Upper lobe of left lung (tissue), 6 donors: Measurements from ENCODE around the gene DOCK11. TPM values are rescaled to one million over a fixed set of nuclear protein-coding genes. Genes with fewer than 3 reads are reported as not detected.

ENCODE experiments used
- ATAC-seq, 2 donors: fragments of 200-7000 bp; cut with Tn5 transposase; one replicate each; pipeline ENCODE4 v1.9.1; 2022; ENCODE audit warnings: mild to moderate bottlenecking in 2 of 2, moderate library complexity in 2 of 2; ENCODE audit not compliant: low FRiP score in 2 of 2
- DNase-seq, 2 donors: peaks; one replicate each; pipeline ENCODE4 v3.0.0-alpha.2; 2019 to 2020
- H3K27ac ChIP-seq, 4 donors: fragments of 200-600 bp; sonication (generic); one replicate each; pipeline ENCODE4 v1.5.1; 2016 to 2019
- H3K27me3 ChIP-seq, 4 donors: fragments of 200-600 bp; sonication (generic); one replicate each; pipeline ENCODE4 v1.5.1; 2017 to 2019
- H3K36me3 ChIP-seq, 4 donors: fragments of 200-600 bp; sonication (generic); one replicate each; pipeline ENCODE4 v1.5.1; 2016 to 2019
- H3K4me1 ChIP-seq, 4 donors: fragments of 200-600 bp; sonication (generic); one replicate each; pipeline ENCODE4 v1.5.1; 2018 to 2019
- H3K4me3 ChIP-seq, 4 donors: fragments of 200-600 bp; sonication (generic); one replicate each; pipeline ENCODE4 v1.5.1; 2017 to 2019; ENCODE audit warnings: mild to moderate bottlenecking in 2 of 4, moderate library complexity in 1 of 4
- H3K9me3 ChIP-seq, 4 donors: fragments of 200-600 bp; sonication (generic); one replicate each; pipeline ENCODE4 v1.5.1; 2018 to 2019
- CTCF ChIP-seq, 6 experiments: fragments of 450-650 bp in 4 of 6; fragments of 200-600 bp in 2 of 6; sonication (generic) in 2 of 6; IDR thresholded peaks; one replicate each; pipeline ENCODE4 v1.5.1; 2016 to 2019; ENCODE audit warnings: antibody characterized with exemption in 6 of 6
- EP300 ChIP-seq, 4 donors: sonication (generic); formaldehyde crosslinking; IDR thresholded peaks; one replicate each; pipeline ENCODE4 v1.5.1; 2017; ENCODE audit warnings: antibody characterized with exemption in 4 of 4, control low read depth in 2 of 4
- POLR2A ChIP-seq, 4 donors: fragments of 450-650 bp; IDR thresholded peaks; one replicate each; pipeline ENCODE4 v1.5.1; 2016 to 2017; ENCODE audit warnings: antibody characterized with exemption in 4 of 4, mild to moderate bottlenecking in 2 of 4
- POLR2AphosphoS5 ChIP-seq, 2 donors: sonication (generic); formaldehyde crosslinking; IDR thresholded peaks; one replicate each; pipeline ENCODE4 v1.5.1; 2017; ENCODE audit warnings: antibody characterized with exemption in 2 of 2
- WGBS, 2 donors: methylation state at CpG; one replicate each; pipeline ENCODE4 v1.1.5; 2017 to 2018; 5-methylcytosine and 5-hydroxymethylcytosine counted together
- total RNA-seq, 6 donors: library from RNA; depleted of rRNA in 4 of 6; stranded (reverse); fragments of >200 nt in 4 of 6; gene quantifications; one replicate each; pipeline versions ENCODE4 v1.1.0 to v1.2.1, GENCODE V29; 2016 to 2021
- donor health status: DM: no; HTN: no; CAD: no; lungs with moderate emphysema.
- donor health status: DM: no; HTN: yes; CAD: no; lungs with severe emphysema.

The DOCK11 gene
- total RNA-seq, 6 donors from 2014 or later, result 20.6 to 51.6 (median 42.1) TPM

GRCh38 chrX:118545510-118545909 lies 49.9 kb downstream of the DOCK11 start:
- DNase-seq (no peak), ATAC-seq (no peak)
- no peak overlapping the region for H3K4me3 ChIP-seq
- WGBS, 2 donors, result 60 to 72% methylated on average over 2 to 5 of the region's 5 CpGs
- no peaks in the 10 kb centered on the region for H3K9me3 ChIP-seq
- TF ChIP-seq POLR2AphosphoS5 (IDR thresholded peaks at IDR 0.05) (no peak), EP300 (IDR thresholded peaks at IDR 0.05) (no peak), CTCF (IDR thresholded peaks at IDR 0.05) (no peak), POLR2A (IDR thresholded peaks at IDR 0.05) (no peak)
- H3K36me3 ChIP-seq, result no peaks in the 10 kb centered on the region
- H3K4me1 ChIP-seq, result no peaks in the 10 kb centered on the region
- no peak overlapping the region for H3K27ac ChIP-seq
- H3K27me3 ChIP-seq, result no peaks in the 10 kb centered on the region

GRCh38 chrX:118548841-118549240 lies 53.2 kb downstream of the DOCK11 start:
- Histone ChIP-seq H3K36me3 (no peaks in the 10 kb centered on the region), H3K4me1 (no peaks in the 10 kb centered on the region), H3K9me3 (no peaks in the 10 kb centered on the region), H3K27me3 (no peaks in the 10 kb centered on the region), H3K4me3 (no peak overlapping the region), H3K27ac (no peak overlapping the region)
- no peak for ATAC-seq
- DNase-seq, result no peak
- no peak for TF ChIP-seq POLR2A (IDR thresholded peaks at IDR 0.05)
- TF ChIP-seq POLR2AphosphoS5 (IDR thresholded peaks at IDR 0.05), result no peak
- no peak for TF ChIP-seq EP300 (IDR thresholded peaks at IDR 0.05)
- TF ChIP-seq CTCF (IDR thresholded peaks at IDR 0.05), result no peak
- WGBS, 2 donors, result 82% methylated on average over 3 of the region's 3 CpGs; no CpG with 5 or more reads in 1 of the 2 donors

- WGBS, 2 donors, result 83 to 100% methylated on average over 1 to 2 of the region's 2 CpGs
- DNase-seq, result no peak
- TF ChIP-seq EP300 (IDR thresholded peaks at IDR 0.05) (no peak), CTCF (IDR thresholded peaks at IDR 0.05) (no peak), POLR2AphosphoS5 (IDR thresholded peaks at IDR 0.05) (no peak), POLR2A (IDR thresholded peaks at IDR 0.05) (no peak)
- H3K27me3 ChIP-seq, result no peaks in the 10 kb centered on the region
- no peaks in the 10 kb centered on the region for H3K9me3 ChIP-seq
- no peak for ATAC-seq
- no peak overlapping the region for H3K4me3 ChIP-seq
- H3K27ac ChIP-seq, result no peak overlapping the region
- H3K36me3 ChIP-seq, result no peaks in the 10 kb centered on the region
- H3K4me1 ChIP-seq, result no peaks in the 10 kb centered on the region
Observed at GRCh38 chrX:118550792-118551191, 55.2 kb downstream of the DOCK11 start.

GRCh38 chrX:118551426-118551825 lies 55.8 kb downstream of the DOCK11 start:
- DNase-seq, result no peak
- Histone ChIP-seq H3K27ac (no peak overlapping the region), H3K36me3 (no peaks in the 10 kb centered on the region), H3K27me3 (no peaks in the 10 kb centered on the region), H3K9me3 (no peaks in the 10 kb centered on the region), H3K4me3 (no peak overlapping the region), H3K4me1 (no peaks in the 10 kb centered on the region)
- ATAC-seq, result no peak
- TF ChIP-seq EP300 (IDR thresholded peaks at IDR 0.05) (no peak), CTCF (IDR thresholded peaks at IDR 0.05) (no peak)
- 85 to 94% methylated on average over 6 of the region's 6 CpGs for WGBS, 2 donors

GRCh38 chrX:118552121-118552900 lies 56.7 kb downstream of the DOCK11 start:
- Histone ChIP-seq H3K9me3 (no peaks in the 10 kb centered on the region), H3K4me3 (no peak overlapping the region), H3K27me3 (no peaks in the 10 kb centered on the region), H3K4me1 (no peaks in the 10 kb centered on the region), H3K27ac (no peak overlapping the region), H3K36me3 (no peaks in the 10 kb centered on the region)
- ATAC-seq (peak; percentile 66 to 93), DNase-seq (peak in 1 of 2 donors; percentile 61)
- 51 to 59% methylated on average over 7 to 8 of the region's 8 CpGs for WGBS, 2 donors
- TF ChIP-seq EP300 (IDR thresholded peaks at IDR 0.05) (no peak), POLR2AphosphoS5 (IDR thresholded peaks at IDR 0.05) (peak in 1 of 2 donors; percentile 6)
